ENCODE measurements around the gene HEBP1. TPM values are rescaled to one million over a fixed set of nuclear protein-coding genes. Genes with fewer than 3 reads are reported as not detected.
"Not testable (repeated sequence)": the region's sequence is repeated elsewhere in the genome, so short reads cannot be mapped to it uniquely, and the experiment has no call there.

The HEBP1 gene, protein sequence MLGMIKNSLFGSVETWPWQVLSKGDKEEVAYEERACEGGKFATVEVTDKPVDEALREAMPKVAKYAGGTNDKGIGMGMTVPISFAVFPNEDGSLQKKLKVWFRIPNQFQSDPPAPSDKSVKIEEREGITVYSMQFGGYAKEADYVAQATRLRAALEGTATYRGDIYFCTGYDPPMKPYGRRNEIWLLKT
- 7.6 and 8.0 TPM in 2 replicates for total RNA-seq

DNA sequence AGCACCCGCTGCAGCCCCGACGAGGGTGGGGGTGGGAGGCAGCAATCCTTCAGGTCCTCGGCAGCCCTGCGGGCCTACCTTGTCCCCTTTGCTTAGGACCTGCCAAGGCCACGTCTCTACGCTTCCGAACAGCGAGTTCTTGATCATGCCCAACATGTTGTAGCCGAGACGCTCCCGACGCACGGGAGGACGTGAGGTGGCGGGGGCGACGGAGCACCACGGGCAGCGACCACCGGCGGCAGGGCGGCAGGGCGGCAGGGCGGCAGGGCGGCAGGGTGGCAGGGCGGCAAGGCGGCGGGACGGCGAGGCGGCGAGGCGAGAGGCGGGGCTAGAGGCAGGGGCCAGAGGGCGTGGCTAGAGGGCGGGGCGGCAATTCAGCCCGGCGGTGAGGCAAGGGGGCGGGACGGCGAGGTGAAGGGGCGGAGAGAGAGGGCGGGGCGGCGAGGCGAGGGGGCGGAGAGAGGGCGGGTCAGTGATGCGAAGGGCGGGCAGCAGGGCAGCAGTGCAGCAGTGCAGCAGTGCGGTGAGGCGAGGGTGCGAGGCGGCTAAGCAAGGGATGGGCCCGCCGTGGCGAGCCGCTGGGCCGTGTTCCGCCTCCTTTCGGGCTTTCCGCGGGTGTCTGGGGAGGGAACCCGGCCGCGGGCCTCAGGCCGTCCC is at the start of gene HEBP1:
TSS of gene HEBP1 (minus strand) at position 307 of the 657 bp plus-strand sequence. CDS start at position 156, 151 bp downstream.
- intact Hi-C loops (cut with micrococcal nuclease) = loop anchor here (1.0 to 5.0 kb wide), 12 partner anchors 44 to 1829 kb away; partner anchors contain the start of genes BORCS5, DDX47, EMP1 and FAM234B

DNA sequence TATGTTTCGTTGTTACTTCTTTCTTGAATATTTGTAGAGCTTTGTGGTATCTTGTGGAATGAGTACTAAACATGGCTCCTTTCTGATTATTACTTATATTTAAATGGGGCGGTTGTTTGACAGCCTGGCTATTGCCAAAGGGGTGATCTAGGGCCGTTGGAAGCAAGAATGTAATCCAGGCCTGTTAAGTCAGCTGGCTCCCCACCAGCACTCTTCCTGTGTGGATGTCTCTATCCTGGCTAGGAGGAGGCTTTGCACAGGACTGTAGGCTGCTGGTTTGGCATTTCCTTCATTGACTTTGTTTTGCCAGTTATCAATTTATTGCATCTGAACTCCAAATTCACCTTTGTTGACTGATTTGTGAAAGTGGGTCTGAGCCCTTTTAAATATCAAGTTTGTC is 49.8 kb upstream of the HEBP1 start:
- intact Hi-C loops (cut with micrococcal nuclease) = no loop called here

DNA sequence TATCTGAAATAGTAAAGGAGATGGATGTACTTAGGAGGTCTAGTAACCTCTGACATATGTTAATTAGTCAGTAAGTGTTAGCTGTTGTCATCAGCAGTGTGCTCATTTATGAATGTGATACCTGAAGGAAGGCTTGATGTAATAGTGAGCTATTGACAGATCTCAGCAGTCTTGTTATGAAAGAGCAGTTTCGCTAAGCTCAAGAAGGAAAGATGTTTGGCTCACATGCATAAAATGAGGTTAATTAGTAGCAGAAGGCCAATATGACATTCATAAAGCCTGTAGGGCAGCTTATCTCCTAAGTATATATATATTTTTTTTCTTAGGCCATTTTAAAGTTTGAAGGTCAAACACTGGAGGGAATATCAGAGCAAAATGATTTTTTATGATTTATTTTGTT is 46.9 kb upstream of the HEBP1 start:
- intact Hi-C loops (cut with micrococcal nuclease) = no loop called here

DNA sequence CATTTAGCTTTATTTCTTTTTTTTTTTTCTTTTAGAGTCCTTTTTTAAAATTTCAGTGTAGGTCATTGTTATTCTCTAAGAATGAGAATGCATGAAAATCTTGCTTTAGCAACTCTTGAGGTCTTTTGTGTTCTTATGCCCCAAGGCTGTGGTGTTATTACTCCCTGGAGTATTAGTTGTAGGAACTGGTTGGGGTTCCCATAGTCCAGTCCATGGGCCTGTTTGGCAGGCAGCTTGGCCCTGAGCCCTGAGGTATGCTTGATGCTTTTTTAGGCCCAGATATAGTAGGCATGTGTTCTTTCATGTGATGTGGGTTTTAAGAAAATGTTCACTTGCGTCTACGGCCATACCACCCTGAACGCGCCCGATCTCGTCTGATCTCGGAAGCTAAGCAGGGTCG is 45.8 kb upstream of the HEBP1 start:
- intact Hi-C loops (cut with micrococcal nuclease) = no loop called here

DNA sequence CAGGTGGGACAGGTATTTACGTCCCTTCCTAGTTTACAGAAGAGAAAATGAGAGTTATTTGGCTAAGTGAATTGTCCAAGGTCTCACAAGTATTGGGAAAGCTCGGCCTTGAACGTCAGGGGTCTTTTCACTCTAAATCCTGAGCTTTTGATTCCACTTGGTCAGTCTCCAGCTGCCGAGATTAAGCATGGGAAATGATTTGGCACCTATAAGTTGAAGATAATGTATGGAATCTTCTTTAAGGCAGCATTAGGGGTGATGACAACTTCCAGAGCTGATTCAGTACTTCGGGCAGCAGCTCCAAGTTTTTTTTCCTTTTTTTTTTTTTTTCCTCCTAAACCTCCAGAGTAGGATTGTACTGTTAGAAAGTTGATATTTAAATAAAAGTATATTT is 44.8 kb upstream of the HEBP1 start:
- intact Hi-C loops (cut with micrococcal nuclease) = loop anchor here (1.0 to 5.0 kb wide), 5 partner anchors 45 to 258 kb away; partner anchors contain the start of genes APOLD1 and HEBP1

DNA sequence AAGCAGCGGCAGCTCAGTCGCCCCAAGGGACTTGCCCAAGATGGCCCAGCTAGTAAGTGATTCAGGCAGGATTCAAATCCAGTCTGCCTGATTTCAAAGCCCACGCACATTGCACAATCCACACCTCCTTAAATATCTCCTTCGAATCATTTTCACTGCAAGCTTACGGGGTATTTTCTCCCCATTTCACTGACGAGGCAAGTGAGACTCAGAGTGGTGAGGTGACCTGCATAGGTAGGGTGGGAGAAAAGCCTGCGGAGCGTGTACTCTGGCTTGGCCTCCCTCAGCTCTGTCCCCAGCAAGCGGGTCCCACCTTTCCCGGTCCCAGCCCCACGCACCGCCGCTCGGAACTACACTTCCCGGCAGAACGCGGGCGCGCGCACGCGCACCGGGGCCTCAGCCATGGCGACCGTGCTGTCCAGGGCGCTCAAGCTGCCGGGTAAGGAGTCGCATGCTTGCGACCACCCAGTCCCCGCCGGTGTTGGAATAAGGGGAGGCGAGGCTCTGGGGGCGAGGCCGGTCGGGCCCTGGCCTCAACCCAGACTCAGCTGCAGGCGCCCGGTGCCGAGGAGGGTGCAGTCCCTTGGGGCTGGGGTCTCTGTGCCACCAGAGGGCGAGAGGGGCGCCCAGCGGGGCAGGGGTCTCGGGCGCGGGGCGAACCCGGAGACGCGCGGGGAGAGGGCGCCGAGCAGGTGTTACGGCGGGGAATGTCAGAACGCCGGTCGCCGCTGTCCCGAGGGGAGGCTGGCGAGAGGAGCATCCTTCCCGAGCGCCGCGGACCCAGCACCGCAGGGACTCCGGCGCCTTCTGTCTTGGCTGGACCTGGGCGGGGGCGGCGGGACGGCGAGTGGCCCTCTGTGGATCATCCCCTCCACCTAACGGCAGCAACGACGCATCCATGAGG is 44.2 kb upstream of the HEBP1 start, which contains the start of gene FAM234B:
TSS of gene FAM234B (plus strand) at position 380 of the 904 bp plus-strand sequence. CDS start at position 403, 23 bp downstream.
- intact Hi-C loops (cut with micrococcal nuclease) = loop anchor here (1.0 to 5.0 kb wide), 5 partner anchors 44 to 257 kb away; partner anchors contain the start of genes APOLD1 and HEBP1

DNA sequence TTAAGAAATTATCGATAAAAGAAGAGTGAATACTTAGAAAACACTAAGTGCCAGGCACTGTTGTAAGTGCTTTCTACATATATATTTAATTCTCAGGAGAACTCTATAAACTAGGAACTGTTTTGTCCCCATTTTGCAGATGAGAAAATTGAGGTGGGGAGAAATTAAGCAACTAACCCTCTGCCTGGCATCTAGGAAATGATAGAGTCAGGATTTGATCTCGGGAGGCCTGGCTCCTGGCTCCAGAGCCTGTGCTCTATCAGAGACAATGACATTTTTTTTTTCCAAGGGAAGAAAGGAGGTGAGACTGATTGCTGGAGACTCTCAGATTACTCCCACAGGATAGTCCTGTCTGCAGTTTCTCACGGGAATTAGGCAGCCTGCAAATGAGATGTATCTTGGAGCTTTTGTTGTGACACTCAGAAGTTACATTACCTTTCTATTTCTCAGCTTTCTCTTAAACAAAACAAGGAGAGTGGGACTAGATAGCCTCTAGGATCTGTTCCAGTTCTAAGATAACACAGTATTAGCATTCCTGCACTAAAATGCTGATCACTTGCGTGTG is 42.7 kb upstream of the HEBP1 start:
- intact Hi-C loops (cut with micrococcal nuclease) = loop anchor here (5.0 kb wide), 3 partner anchors 125 to 255 kb away; partner anchors contain the start of gene APOLD1

DNA sequence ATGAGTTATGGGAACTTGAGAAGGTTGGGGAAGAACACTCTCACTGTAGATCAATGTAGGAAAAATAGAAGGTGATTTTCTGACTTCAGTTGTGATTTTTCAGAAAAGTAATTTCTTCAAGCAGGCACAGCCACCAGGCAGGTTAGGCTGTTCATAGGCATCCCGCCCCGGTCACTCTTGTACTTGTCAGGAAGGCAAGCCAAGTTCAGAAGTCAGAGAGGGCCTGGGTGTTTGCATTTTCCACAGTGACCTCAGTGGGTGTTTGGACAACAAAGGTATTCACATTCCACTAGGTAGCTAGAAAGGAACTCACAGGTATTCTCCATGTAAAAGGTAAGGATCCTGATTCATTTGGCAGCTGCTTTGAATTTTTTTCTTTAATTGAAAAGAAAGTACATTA is 41.2 kb upstream of the HEBP1 start:
- intact Hi-C loops (cut with micrococcal nuclease) = loop anchor here (5.0 kb wide), 3 partner anchors 124 to 254 kb away; partner anchors contain the start of gene APOLD1

DNA sequence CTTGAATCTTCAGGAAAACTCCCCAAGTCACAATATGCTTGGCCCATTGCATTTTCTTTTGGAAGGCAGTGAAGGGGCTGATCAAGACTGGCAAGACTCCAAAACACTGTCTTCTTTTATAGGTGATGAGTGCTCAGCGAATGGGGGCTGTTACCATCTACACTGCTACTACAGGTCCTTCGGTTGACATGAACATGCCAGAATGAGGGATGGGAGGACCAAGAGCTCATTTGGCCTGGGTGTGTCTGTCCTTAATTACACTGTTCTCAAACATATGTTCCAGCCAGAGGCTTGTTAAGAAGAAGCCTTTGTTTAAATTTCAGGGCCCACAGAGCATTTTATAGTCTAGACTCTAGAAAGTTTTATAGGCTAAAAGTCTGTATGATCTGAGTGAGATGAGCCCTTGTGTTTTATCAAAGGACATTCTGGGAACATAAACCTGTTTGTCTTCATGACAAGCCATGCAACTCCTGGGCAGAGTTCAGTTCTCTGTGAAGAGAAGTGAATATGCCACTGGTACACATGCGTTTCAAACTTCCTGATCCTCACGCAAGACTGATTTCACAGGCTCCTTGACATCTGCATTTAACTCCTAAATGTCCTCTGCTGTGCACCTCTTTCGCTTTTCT is 39.4 kb upstream of the HEBP1 start:
- intact Hi-C loops (cut with micrococcal nuclease) = no loop called here

DNA sequence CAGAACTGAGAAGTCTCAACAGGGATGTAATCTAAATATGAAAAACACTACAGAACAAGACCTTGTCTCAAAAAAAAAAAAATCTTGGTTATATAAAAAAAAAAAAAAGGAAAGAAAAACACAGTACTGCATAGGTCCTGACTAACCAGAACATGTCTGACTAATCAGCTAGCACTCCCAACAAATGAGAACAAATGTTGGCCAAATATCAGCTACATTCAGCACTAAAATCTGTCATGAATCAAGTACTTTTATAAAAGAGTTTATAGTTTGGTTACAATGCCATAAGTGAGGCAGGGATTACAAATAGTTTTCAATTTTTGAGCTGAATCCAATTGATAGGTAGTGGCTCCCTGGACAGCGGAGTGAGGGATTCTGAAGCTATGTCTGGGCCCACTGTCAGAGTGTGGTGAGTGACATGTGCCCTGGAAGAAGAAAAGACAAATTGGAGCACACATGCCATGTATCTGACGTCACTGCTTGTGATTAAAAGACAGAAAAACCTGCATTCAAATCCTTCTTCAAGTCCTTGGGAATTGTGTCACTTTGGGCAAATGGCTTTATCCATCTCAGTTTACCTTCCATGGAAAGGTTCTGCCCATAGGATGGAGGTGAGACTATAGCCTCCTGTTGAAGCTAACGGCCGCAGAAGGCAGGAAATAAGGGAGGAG is 38.6 kb upstream of the HEBP1 start:
- intact Hi-C loops (cut with micrococcal nuclease) = no loop called here

DNA sequence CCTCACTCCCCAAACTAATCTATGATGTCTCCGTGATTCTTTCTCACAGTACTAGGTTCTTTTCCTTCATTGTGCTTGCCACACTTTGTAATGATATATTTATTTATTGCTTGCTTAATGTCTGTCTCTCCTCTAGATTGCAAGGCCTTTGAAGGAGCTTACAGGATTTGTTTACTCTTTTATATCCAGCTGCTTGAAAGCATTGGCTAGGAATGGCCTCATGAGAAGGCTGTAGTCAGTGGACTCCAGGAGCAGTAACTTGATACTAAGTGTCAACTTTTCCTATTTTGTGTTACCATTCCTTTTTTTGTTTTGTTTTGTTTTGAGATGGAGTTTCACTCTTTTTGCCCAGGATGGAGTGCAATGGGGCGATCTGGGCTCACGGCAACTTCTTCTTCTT is 36.8 kb upstream of the HEBP1 start:
- intact Hi-C loops (cut with micrococcal nuclease) = no loop called here

DNA sequence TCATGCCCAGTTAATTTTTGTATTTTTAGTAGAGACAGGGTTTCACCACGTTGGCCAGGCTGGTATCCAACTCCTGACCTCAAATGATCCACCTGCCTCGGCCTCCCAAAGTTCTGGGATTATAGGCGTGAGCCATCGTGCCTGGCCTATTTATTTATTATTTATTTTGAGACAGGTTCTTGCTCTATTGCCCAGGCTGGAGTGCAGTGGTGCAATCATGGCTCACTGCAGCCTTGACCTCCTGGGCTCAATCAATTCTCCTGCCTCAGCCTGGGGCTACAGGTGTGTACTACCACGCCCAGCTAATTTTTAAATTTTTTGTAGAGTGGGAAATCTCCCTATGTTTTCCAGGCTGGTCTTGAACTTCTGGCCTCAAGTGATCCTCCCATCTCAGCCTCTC is 35.3 kb upstream of the HEBP1 start:
- intact Hi-C loops (cut with micrococcal nuclease) = not testable (repeated sequence)

DNA sequence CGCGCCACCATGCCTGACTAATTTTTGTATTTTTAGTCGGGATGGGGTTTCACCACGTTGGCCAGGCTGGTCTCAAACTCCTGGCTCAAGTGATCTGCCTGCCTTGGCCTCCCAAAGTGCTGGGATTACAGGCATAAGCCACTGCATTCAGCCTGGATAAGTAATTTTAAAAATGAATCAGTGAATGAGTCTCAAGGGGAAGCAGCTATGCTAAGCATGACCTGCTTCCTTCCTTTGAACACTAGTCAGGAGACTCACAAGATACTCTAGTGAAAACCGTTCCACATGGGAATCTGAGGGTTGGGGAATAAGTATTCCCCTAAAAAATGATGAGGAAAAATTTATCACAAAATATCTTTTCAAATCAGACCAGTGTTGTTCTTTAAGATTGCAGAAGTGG is 33.4 kb upstream of the HEBP1 start:
- intact Hi-C loops (cut with micrococcal nuclease) = no loop called here

DNA sequence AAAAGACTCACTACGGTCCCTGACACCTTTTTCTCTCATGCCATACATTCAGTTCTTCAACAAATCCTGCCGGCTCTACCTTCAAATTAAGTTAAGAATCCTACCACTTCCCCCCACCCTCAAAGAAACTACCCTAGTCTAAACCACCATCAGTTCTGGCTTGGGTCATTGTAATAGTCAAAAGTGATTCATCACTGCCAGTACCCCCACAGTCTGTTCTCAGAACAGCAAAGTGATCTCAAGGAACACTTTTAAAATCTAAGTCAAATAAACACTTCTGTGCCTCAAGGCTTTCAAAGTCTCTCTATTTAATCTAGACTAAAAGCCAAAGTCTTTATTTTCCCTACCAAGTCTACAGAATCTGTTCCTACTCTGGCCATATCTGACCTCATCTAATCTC is 32.1 kb upstream of the HEBP1 start:
- intact Hi-C loops (cut with micrococcal nuclease) = no loop called here

DNA sequence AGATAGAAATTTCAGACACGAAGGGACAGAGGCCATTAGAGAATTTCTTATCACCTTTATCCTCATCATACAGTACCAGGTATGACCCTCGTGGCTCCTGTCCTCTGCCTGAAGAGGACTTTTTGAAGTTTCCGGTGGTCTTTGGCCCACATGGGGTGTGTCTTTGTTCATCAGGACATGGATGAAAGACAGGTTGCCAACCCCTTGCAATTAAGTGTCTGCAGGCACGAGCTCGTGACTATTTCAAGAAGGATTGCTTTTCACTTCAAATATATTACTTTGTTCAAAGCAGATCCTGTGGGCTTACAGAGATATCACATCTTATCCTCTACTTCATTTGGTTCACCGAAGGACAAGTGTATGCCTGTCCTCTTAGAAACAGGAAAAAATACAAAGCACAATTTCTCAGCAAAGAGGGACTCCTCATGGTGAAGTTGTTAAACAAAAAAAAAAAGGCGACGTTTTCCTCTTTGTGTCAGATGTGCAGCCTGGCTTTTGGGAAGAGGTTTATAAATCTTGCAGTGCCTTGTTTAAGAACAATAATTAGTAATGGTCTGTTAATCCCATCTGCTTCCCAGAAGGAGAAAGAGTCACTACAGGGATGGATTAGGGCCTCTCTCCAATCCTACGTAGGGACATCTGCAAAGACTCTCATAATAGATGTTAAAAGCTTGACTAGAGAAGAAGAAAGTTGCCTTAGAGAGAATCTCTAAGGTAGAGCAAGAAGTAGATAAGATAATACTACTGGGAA is 30.7 kb upstream of the HEBP1 start:
- intact Hi-C loops (cut with micrococcal nuclease) = no loop called here

DNA sequence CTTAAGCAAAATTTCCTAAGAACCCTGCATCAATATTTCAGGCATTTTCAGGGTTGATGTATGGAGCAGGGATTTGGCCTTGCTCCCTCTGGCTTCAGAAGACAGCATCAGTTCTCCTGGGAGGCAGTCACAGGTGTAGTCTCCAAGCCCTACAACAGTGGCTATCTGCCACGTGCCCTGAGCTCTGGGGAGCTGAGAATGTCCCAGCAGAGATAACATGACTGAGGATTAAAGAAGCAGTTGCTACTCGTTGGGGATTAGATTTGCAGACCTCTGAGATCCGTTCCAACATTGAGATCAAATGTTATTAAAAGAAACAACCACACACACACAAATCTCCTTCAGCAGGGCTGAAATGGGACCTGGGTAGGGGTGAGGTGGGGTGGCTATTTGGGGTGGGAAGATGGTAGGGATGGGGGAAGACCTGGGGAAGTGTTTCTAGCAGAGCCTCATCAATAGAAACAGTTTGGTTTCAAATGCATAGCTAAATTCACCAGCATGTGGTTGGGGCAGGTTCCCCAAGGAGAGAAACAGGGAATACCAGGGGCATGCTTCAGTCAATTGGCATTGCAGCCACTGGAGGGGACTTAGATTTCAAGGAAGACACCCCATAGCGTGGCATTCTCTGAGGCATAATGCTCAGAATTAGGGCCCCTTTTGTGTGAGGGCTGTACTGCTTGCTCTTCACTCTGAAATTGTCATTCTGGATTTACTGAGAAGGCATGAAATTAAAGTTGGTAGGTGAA is 28.9 kb upstream of the HEBP1 start:
- intact Hi-C loops (cut with micrococcal nuclease) = loop anchor here (5.0 kb wide), 1 partner anchor 183 kb away; no protein-coding TSS in a partner anchor

DNA sequence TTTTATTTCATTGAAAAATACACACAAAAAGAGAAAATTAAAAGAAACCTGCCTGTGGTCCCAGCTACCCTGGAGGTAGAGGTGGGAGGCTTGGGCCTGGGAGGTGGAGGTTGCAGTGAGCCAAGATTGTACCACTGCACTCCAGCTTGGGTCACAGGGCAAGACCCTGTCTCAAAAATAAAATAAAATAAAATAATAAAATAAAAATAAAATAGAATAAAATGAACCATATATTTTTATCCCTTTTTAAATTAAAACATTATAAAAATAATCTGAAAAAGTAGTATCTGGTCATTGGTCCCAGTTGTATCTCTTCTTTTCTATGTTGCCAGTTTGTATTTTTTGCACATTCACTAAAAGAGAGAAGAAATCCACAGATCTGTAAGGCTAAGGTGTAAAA is 27.4 kb upstream of the HEBP1 start:
- intact Hi-C loops (cut with micrococcal nuclease) = loop anchor here (5.0 kb wide), 1 partner anchor 185 kb away; no protein-coding TSS in a partner anchor

DNA sequence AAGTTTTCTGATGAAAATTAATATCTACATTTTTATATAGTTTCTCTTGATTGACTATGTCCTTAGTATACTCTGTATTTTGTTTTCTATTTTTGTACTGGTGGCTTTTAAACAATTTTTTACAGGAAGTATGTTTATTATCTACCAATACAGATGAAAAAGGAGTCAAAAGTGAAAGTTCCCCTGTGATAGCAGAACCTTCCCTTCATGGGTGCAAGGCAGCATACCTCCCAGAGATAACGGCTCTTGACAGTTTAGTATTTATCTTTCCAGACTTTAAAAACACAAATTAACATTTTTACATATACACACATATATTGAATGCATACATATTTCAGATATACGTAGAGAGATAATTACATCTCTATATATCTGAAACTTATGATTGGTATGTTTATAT is 27.0 kb upstream of the HEBP1 start:
- intact Hi-C loops (cut with micrococcal nuclease) = loop anchor here (5.0 kb wide), 1 partner anchor 185 kb away; no protein-coding TSS in a partner anchor

Data from T-helper 1 cell treated with Interleukin-12 subunit alpha and Interleukin-12 subunit beta and Interleukin-4 antibody, amounts not matched to agents 30 ng/mL and 1 ng/mL, for 36 hours (primary cell).